ENCODE results near the gene KCNJ18.
"Not testable (repeated sequence)": the region's sequence is repeated elsewhere in the genome, so short reads cannot be mapped to it uniquely, and the experiment has no call there.

- TF ChIP-seq POLR2A (IDR thresholded peaks at IDR 0.05); CTCF (IDR thresholded peaks at IDR 0.05 in 4 of 5, conservative IDR thresholded peaks at IDR 0.05 in 1 of 5): not testable (repeated sequence)
Measured at GRCh38 chr17:21713020-21713419, 20.7 kb downstream of the KCNJ18 start.

Measured in gastrocnemius medialis (tissue), 4 donors.